HG02642 (cell line): ENCODE measurements around the gene NRSN1.
"Not testable (repeated sequence)": the region's sequence is repeated elsewhere in the genome, so short reads cannot be mapped to it uniquely, and the experiment has no call there.

Source experiments
- ATAC-seq: cut with Tn5 transposase; IDR thresholded peaks from one replicate; pipeline ENCODE4 v1.9.1; 2021; ENCODE audit warnings: mild to moderate bottlenecking; ENCODE audit not compliant: unreplicated experiment, poor library complexity

NRSN1 gene

GRCh38 chr6:24139639-24140038, 13.6 kb downstream of the NRSN1 start:
- ATAC-seq = no peak

GRCh38 chr6:24140591-24140990, 14.6 kb downstream of the NRSN1 start:
- ATAC-seq = no peak

GRCh38 chr6:24142733-24143132, 16.7 kb downstream of the NRSN1 start:
- ATAC-seq = not testable (repeated sequence)

GRCh38 chr6:24145690-24146131, 19.7 kb downstream of the NRSN1 start:
- no peak for ATAC-seq

- ATAC-seq = no peak
Measured at GRCh38 chr6:24146871-24147270, 20.9 kb downstream of the NRSN1 start.

- no peak for ATAC-seq
Measured at GRCh38 chr6:24147511-24148153, 21.6 kb downstream of the NRSN1 start.

GRCh38 chr6:24148154-24148570, 22.1 kb downstream of the NRSN1 start:
- ATAC-seq = no peak

- no peak for ATAC-seq
Measured at GRCh38 chr6:24148684-24149083, 22.7 kb downstream of the NRSN1 start.

- no peak for ATAC-seq
Measured at GRCh38 chr6:24149296-24149695, 23.3 kb downstream of the NRSN1 start.

- no peak for ATAC-seq
Measured at GRCh38 chr6:24149836-24150235, 23.8 kb downstream of the NRSN1 start.

GRCh38 chr6:24152014-24152413, 26.0 kb downstream of the NRSN1 start:
- ATAC-seq = no peak

- ATAC-seq = no peak
Measured at GRCh38 chr6:24154121-24154520, 28.1 kb downstream of the NRSN1 start.

- ATAC-seq = no peak
Measured at GRCh38 chr6:24157886-24158285, 31.9 kb downstream of the NRSN1 start.

GRCh38 chr6:24183584-24183983, 57.6 kb downstream of the NRSN1 start:
- ATAC-seq = no peak

- no peak for ATAC-seq
Measured at GRCh38 chr6:24186349-24186748, 60.3 kb downstream of the NRSN1 start.

- no peak for ATAC-seq
Measured at GRCh38 chr6:24187965-24188577, 62.1 kb downstream of the NRSN1 start.

GRCh38 chr6:24188578-24189080, 62.6 kb downstream of the NRSN1 start:
- no peak for ATAC-seq

- ATAC-seq = no peak
Measured at GRCh38 chr6:24191346-24191745, 65.3 kb downstream of the NRSN1 start.

GRCh38 chr6:24193364-24193763, 67.3 kb downstream of the NRSN1 start:
- no peak for ATAC-seq

GRCh38 chr6:24194978-24195700, 69.1 kb downstream of the NRSN1 start:
- ATAC-seq = no peak

- no peak for ATAC-seq
Measured at GRCh38 chr6:24195836-24196597, 70.0 kb downstream of the NRSN1 start.
